Measurements from ENCODE around the gene WDR27.
"Not testable (repeated sequence)": the region's sequence is repeated elsewhere in the genome, so short reads cannot be mapped to it uniquely, and the experiment has no call there.

WDR27 gene

GRCh38 chr6:169635345-169635744 is 66.5 kb downstream of the WDR27 start:
- no peak for DNase-seq

GRCh38 chr6:169632841-169633240 is 69.0 kb downstream of the WDR27 start:
- no peak for DNase-seq

- DNase-seq, result no peak
Observed at GRCh38 chr6:169629256-169629655, 72.6 kb downstream of the WDR27 start.

- DNase-seq, result no peak
Observed at GRCh38 chr6:169627736-169628607, 73.9 kb downstream of the WDR27 start.

GRCh38 chr6:169626649-169627048 is 75.2 kb downstream of the WDR27 start:
- no peak for DNase-seq

- no peak for DNase-seq
Observed at GRCh38 chr6:169626169-169626568, 75.7 kb downstream of the WDR27 start.

- DNase-seq, result no peak
Observed at GRCh38 chr6:169625376-169625775, 76.5 kb downstream of the WDR27 start.

GRCh38 chr6:169624785-169625184 is 77.0 kb downstream of the WDR27 start:
- no peak for DNase-seq

GRCh38 chr6:169623975-169624374 is 77.9 kb downstream of the WDR27 start:
- DNase-seq, result no peak

- DNase-seq, result no peak
Observed at GRCh38 chr6:169623343-169623742, 78.5 kb downstream of the WDR27 start.

GRCh38 chr6:169622618-169623017 is 79.2 kb downstream of the WDR27 start:
- no peak for DNase-seq

- DNase-seq, result no peak
Observed at GRCh38 chr6:169621311-169621710, 80.5 kb downstream of the WDR27 start.

- DNase-seq, result peak; percentile 68
Observed at GRCh38 chr6:169620171-169621130, 81.4 kb downstream of the WDR27 start.

GRCh38 chr6:169619650-169620049 is 82.2 kb downstream of the WDR27 start:
- no peak for DNase-seq

GRCh38 chr6:169618526-169619490 is 83.0 kb downstream of the WDR27 start:
- no peak for DNase-seq

- no peak for DNase-seq
Observed at GRCh38 chr6:169617562-169617961, 84.3 kb downstream of the WDR27 start.

- DNase-seq, result not testable (repeated sequence)
Observed at GRCh38 chr6:169608609-169609008, 93.2 kb downstream of the WDR27 start.

- DNase-seq, result no peak
Observed at GRCh38 chr6:169604076-169604475, 97.8 kb downstream of the WDR27 start.

GRCh38 chr6:169601129-169601528 is 100.7 kb downstream of the WDR27 start:
- not testable (repeated sequence) for DNase-seq

- DNase-seq, result no peak
Observed at GRCh38 chr6:169592558-169592957, 109.3 kb downstream of the WDR27 start.

- no peak for DNase-seq
Observed at GRCh38 chr6:169591616-169592015, 110.2 kb downstream of the WDR27 start.

GRCh38 chr6:169590376-169590939 is 111.4 kb downstream of the WDR27 start:
- DNase-seq, result no peak

All from islet precursor cell (in vitro differentiated cells).